Stimulated activated CD8-positive, alpha-beta memory T cell treated with anti-CD3 and anti-CD28 coated beads, Interleukin-12 subunit alpha, Interleukin-12 subunit beta, amount 100 ng/mL, for 24 hours (primary cell): ENCODE data around the gene TRMO.

Source experiments
- DNase-seq: peaks from one replicate; pipeline ENCODE4 v3.0.0-alpha.2; 2020; ENCODE audit errors: extremely low read depth

Gene TRMO

DNA sequence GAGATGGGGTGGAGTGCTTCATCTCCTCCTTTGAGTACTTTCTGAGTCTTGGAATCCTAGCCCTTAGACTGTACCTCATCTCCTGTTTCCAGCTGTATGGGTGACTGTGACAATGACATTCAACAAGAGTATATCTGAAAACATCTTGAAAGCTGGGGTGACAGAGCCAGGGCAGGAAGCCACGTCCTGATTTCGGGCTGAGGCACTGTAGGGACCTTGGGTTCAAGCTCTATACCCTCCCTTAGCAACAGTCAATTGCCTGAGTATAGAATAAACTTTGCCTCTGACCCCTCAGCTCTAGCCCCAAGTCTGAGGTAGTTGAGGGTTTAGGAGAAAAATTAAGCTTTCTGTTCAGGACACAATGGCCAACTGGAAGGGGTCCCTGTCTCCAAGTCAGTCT lies 63.0 kb downstream of the TRMO start:
- no peak for DNase-seq

DNA sequence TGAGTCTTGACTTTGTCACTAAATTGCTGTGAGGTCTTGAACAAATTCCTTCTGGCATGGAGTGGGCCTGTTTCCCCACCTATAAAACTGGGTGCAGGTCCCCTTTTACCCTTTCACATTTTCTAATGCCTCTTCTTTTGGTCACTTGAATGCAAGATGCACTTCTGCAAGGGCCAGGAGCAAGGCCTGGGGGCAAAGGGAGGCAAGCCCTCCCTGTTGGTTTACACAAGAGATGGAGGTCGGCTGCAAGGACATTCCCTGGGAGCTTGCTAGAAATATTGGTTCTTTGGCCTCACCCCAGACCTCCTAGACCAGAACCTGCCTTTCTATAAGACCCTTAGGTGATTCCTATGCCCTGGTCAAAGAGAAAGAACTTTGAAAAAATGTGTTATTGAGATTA lies 63.5 kb downstream of the TRMO start:
- no peak for DNase-seq

DNA sequence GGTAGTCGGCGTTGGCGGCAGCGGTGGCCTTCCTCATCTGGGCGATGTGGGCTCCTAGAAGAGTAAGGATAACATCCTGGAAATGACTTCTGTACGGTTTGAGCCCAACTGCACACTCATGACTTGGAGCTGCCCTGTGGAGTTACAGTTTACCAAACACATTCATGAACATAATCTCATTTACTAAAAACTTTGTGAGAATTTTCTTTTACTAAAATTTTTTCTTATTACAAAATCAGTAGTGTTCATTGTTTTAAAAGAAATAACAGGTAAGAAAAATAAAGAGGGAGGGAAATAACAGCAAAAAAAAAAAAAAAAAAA lies 63.9 kb downstream of the TRMO start:
- no peak for DNase-seq

DNA sequence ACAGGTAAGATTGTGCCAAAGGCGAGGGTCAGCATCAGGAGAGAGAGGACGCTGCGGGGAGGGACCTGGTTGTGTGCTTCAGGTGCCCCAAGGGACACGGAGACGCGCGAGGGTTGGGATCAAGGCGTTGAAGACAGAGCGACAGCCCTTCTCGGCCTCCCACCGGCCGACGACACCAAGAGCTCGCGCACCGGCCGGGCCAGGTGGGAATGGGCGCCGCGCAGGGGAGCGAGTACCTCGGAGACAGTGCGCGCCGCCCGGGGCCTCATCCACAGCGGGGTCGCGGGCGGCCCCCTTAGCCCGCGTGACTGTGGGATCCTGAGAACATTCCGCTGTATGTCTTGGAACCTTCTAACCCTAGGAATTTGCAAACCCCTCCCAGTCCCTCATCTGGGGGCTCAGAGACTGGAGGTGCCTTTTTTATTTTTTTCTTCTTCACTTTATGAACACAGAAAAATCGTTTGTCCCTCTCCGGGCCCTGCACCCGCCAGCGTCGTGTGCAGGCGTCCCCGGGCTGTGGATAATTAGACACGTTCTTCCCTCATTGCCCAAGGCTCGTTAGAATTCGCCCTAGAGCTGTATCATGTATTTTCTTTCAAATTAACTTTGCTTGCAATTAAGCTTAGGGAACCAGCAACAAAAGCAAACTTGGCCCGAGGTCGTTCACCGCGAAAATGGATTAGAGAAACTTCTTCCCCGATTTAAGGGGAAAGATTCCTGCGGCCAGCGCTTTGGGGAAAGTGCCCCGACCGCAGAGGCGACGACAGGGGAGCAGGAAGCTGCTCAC lies 64.5 kb downstream of the TRMO start:
- no peak for DNase-seq

DNA sequence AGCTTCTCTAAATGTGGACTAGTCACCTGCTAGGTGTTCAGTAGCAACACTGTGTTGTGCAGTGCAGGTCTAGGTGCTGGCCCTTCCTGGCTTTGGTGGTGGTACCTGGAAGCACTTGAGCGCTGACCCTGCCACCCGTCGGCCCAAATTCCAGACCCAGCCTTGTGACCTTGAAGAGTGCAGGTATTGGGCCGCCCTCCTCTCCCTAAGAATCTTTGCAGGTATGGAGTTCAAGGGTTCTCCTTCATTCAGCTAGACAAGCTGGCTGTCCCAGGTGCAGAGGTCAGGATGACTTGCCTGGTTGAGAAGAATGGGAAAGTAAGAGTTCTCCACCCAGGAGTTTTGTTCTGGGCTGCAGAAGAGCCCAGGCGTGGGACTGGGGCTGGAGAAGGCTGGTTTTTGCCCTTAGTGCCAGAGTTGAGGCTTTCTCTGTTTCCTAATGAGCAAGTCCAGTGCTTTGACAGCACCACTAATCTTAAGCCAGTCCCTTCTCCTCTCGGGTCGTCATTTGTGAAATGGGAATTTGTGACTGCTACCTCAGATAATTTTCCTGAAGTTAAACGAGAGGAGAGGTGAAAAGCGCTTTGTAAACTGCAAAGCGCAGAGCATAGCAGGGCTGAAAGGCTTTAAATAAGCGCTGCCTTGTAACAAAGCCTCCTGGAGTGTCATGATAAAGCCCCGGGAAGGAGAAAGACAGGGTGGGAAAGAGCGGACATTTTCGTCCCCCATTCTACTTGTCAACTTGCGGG lies 65.3 kb downstream of the TRMO start:
- no peak for DNase-seq

DNA sequence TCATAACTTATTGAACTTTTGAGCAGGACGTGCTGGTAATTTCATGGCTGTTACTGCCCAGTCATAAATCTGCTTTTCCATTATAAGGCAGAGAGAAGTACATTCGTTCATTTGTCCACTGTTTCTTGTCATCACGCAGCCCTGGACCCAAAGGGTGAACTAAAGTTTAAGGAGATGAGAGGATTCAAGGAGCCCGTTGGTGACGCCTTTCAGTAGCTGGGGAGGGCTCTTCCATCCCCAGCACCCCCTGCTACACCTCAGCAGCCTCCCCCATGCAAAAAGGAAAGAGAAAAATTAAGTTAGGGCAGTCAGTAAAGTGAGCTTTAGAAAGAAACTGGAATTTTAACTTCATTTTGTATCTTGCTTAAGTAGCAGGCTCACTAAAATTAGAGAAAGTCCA lies 66.4 kb downstream of the TRMO start:
- no peak for DNase-seq

DNA sequence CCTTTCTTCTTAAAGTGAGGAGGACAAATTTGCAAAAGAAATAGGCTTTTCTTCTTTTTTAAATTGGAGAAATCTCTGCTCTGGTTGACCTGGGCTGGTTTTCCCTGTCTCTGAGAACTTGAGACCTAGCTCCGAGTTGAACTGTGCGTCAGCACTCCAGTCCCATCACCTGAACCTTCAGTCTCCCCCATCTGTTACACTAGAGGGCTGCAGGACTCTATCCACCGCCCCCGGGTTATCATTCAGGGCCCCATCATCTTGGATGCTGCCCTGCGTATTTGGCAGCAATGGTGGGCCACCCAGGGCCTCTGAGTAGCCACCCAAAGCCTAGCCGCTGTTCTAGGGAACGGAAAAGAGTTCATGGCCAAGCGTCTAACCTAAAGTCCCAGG lies 66.8 kb downstream of the TRMO start:
- no peak for DNase-seq

DNA sequence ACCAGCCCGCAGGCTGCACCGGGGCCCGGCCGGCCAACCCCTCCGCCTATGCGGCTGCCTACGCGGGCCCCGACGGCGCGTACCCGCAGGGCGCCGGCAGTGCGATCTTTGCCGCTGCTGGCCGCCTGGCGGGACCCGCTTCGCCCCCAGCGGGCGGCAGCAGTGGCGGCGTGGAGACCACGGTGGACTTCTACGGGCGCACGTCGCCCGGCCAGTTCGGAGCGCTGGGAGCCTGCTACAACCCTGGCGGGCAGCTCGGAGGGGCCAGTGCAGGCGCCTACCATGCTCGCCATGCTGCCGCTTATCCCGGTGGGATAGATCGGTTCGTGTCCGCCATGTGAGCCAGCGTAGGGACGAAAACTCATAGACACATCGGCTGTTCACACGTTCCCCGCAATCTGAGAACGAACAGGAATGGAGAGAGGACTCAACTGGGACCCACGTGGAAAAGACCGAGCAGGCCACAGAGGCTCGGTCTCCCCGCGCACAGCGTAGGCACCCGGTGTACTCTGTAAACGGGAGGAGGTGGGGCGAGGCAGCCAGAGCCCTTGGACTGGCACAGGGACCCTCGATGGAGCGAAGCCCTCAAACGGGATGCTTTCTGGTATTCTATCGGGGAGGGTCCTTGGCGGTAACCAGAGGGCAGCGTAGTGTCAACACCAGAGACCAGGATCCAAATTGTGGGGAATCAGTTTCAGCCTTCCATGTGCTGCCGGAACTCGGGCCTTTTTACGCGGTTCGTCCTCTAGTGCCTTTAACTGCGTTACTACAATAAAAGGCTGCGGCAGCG lies 67.4 kb downstream of the TRMO start:
- no peak for DNase-seq
